ENCODE results near the gene DECR2.

GRCh38 chr16:353404-354290 is 48.0 kb upstream of the DECR2 start:
- TF ChIP-seq CTCF (IDR thresholded peaks at IDR 0.05) (no peak), POLR2A (IDR thresholded peaks at IDR 0.05) (no peak), EP300 (IDR thresholded peaks at IDR 0.05) (no peak), POLR2AphosphoS5 (IDR thresholded peaks at IDR 0.05) (no peak)

Data from sigmoid colon (tissue), 4 donors.